Loucy (cell line): ENCODE results near the gene SMARCE1.

ENCODE experiments used
- H2AFZ ChIP-seq: fragments of 200-600 bp; sonication (generic); 2 replicates; pipeline ENCODE4 v1.6.0; 2016; ENCODE audit warnings: antibody characterized with exemption, mild to moderate bottlenecking, low read length, moderate library complexity
- H3F3A ChIP-seq: fragments of 200-600 bp; 2 replicates; pipeline ENCODE4 v1.6.0; 2016; ENCODE audit warnings: antibody characterized with exemption, low read depth, mild to moderate bottlenecking
- H3K27me3 ChIP-seq: fragments of 200-600 bp; sonication (generic); 2 replicates; pipeline ENCODE4 v1.6.1; 2014; ENCODE audit warnings: low read length, mild to moderate bottlenecking; ENCODE audit not compliant: insufficient read depth, poor library complexity, severe bottlenecking
- H3K36me3 ChIP-seq: fragments of 200-600 bp; sonication (generic); 2 replicates; pipeline ENCODE4 v1.6.1; 2016; ENCODE audit warnings: low read length; ENCODE audit not compliant: insufficient read depth
- H3K4me1 ChIP-seq: fragments of 200-600 bp; sonication (generic); 2 replicates; pipeline ENCODE4 v1.5.1; 2014; ENCODE audit warnings: low read length, mild to moderate bottlenecking; ENCODE audit not compliant: insufficient read depth, poor library complexity, severe bottlenecking
- H3K4me2 ChIP-seq: fragments of 200-600 bp; sonication (generic); 2 replicates; pipeline ENCODE4 v1.6.0; 2014; ENCODE audit warnings: antibody characterized with exemption, low read length, low read depth, mild to moderate bottlenecking; ENCODE audit not compliant: poor library complexity, severe bottlenecking
- H3K4me3 ChIP-seq: fragments of 200-600 bp; sonication (generic); 2 replicates; pipeline ENCODE4 v1.5.1; 2014; ENCODE audit warnings: low read length, mild to moderate bottlenecking, mixed read lengths; ENCODE audit not compliant: poor library complexity, severe bottlenecking
- H3K79me2 ChIP-seq: fragments of 200-600 bp; sonication (generic); 2 replicates; pipeline ENCODE4 v1.6.1; 2014; ENCODE audit warnings: low read length; ENCODE audit not compliant: insufficient read depth
- H3K9ac ChIP-seq: fragments of 200-600 bp; sonication (generic); 2 replicates; pipeline ENCODE4 v1.6.0; 2014; ENCODE audit warnings: mild to moderate bottlenecking, low read depth, low read length, moderate library complexity; ENCODE audit not compliant: poor library complexity, severe bottlenecking
- H3K9me2 ChIP-seq: fragments of 200-600 bp; sonication (generic); replicated peaks from 2 replicates; pipeline ENCODE4 v1.6.1; 2016; ENCODE audit warnings: low read depth, low read length, mixed read lengths
- H3K9me3 ChIP-seq: fragments of 200-600 bp; sonication (generic); 2 replicates; pipeline ENCODE4 v1.6.1; 2014; ENCODE audit warnings: mild to moderate bottlenecking, antibody characterized with exemption, low read length, low read depth; ENCODE audit not compliant: insufficient read depth
- H4K20me1 ChIP-seq: fragments of 200-600 bp; sonication (generic); 2 replicates; pipeline ENCODE4 v1.6.0; 2014; ENCODE audit warnings: antibody characterized with exemption, low read length, mild to moderate bottlenecking; ENCODE audit not compliant: insufficient read depth, poor library complexity, severe bottlenecking
- EZH2phosphoT487 ChIP-seq: fragments of 200-600 bp; IDR thresholded peaks from 2 replicates; pipeline ENCODE4 v1.6.1; 2018; ENCODE audit warnings: antibody characterized with exemption, mild to moderate bottlenecking, moderate library complexity, borderline replicate concordance
- TF ChIP-seq, protein P1 (sequence below): fragments of 200-600 bp; sonication (generic); conservative IDR thresholded peaks from 2 replicates; pipeline ENCODE4 v1.5.1; 2014; ENCODE audit warnings: mild to moderate bottlenecking, antibody characterized with exemption, low read length

Gene SMARCE1

DNA sequence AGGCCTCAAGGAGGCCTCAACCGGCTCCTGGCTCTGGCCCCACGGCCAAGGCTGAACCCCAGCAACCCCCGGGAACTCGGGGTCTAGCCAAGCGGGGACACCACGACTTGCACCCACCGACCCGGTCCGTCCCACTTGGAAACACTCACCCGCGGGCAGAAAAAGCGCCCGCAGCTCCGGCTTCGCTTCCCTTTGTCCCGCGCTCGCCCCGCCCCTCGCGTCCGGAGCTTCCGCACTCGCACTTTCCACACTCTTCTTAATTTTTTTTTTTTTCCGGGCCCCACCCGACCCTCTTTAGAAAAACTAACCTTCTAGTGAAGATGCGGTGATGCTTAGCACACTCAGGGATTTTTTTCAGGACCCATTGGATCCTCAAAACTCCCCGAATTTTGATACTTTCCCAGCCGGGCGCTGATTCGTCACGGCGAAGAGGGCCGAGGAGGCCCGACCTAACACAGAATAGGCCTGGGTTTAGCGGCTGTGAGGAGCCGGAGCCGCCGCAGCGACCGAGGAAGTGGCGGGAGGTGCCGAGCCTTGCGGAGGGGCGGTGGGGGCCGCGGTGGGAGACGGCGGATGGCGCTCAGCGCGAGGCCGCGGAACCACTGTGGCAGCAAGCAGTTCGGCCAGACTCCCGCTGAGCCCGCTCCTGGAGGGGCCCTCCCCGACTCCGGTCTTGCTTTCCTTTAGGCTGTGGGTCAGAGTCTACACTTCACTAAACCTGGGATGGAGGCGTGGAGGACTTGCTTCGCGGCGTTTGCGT lies at the start of gene SMARCE1:
SMARCE1 (minus strand) TSS at position 195 of the 760 bp plus-strand sequence. CDS start 2,016 bp downstream, outside the sequence.
- H3K9me2 ChIP-seq: no peaks in the 10 kb centered on the region
- H3K4me3 ChIP-seq: peak within 1 kb of the TSS; percentile 91
- TF ChIP-seq, protein P1, sequence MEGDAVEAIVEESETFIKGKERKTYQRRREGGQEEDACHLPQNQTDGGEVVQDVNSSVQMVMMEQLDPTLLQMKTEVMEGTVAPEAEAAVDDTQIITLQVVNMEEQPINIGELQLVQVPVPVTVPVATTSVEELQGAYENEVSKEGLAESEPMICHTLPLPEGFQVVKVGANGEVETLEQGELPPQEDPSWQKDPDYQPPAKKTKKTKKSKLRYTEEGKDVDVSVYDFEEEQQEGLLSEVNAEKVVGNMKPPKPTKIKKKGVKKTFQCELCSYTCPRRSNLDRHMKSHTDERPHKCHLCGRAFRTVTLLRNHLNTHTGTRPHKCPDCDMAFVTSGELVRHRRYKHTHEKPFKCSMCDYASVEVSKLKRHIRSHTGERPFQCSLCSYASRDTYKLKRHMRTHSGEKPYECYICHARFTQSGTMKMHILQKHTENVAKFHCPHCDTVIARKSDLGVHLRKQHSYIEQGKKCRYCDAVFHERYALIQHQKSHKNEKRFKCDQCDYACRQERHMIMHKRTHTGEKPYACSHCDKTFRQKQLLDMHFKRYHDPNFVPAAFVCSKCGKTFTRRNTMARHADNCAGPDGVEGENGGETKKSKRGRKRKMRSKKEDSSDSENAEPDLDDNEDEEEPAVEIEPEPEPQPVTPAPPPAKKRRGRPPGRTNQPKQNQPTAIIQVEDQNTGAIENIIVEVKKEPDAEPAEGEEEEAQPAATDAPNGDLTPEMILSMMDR: no peak
- TF ChIP-seq EZH2phosphoT487: no peak
- H3K4me1 ChIP-seq: peaks cover 52% of the 10 kb centered on the region
- peak within 1 kb of the TSS; percentile 96 for H3K9ac ChIP-seq
- peak within 1 kb of the TSS; percentile 98 for H2AFZ ChIP-seq
- H3K79me2 ChIP-seq: peaks cover 60% of the 10 kb centered on the region
- H4K20me1 ChIP-seq: peaks cover 44% of the 10 kb centered on the region
- H3K4me2 ChIP-seq: peak within 1 kb of the TSS; percentile 96
- H3K9me3 ChIP-seq: no peaks in the 10 kb centered on the region
- H3K36me3 ChIP-seq: peaks cover 9% of the 10 kb centered on the region; the same call in 1 of the 2 replicates
- H3F3A ChIP-seq: no peaks in the 10 kb centered on the region
- H3K27me3 ChIP-seq: no peaks in the 10 kb centered on the region

DNA sequence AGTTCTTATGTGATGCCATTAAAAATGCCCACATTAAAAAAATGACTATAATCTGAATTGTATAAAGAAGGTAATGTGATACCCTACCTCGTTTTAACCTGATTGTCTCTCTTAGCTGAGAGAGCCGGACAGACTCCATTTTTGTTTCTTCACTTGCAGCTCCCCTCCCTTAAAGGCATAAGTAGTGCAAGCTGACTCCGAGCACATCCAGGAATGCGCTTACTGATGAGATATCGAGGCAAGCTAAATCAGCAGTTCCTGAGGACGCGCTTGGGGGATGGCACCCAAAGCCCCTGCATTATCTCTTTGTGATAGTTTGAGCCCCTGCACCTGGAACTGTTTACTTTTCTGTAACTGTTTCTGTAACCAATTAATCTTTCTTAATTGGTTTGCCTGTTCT lies 49.7 kb upstream of the SMARCE1 start:
- Histone ChIP-seq H3K4me1 (peaks cover 9% of the 10 kb centered on the region), H3K9me3 (no peaks in the 10 kb centered on the region), H3K9ac (no peak overlapping the region), H3K9me2 (no peaks in the 10 kb centered on the region), H2AFZ (no peak overlapping the region), H3K27me3 (peaks cover 36% of the 10 kb centered on the region), H3K4me2 (no peak overlapping the region), H3K79me2 (no peaks in the 10 kb centered on the region), H3K36me3 (no peaks in the 10 kb centered on the region), H4K20me1 (no peaks in the 10 kb centered on the region), H3F3A (no peaks in the 10 kb centered on the region), H3K4me3 (no peak overlapping the region)
- TF ChIP-seq EZH2phosphoT487: no peak
- TF ChIP-seq, protein P1: no peak

DNA sequence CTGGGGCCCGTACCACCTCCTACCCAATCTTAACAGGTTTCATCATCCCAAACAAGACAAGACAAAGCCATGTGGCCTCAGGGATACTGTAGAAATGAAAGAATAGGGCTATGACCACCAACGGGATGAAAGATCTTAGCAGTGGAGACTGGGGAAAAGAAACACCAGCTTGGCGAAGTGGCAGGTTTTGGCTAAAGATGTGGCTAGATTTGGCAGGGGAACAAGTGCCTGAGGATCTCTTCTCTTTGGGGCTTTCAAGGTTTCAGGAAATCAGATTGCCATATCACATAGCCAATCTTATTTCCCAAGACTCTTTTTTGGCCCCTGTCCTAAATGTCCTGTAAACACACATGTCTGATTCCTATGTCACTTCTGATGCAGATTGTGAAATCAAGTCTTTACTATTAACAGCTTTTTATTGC lies 49.0 kb upstream of the SMARCE1 start:
- H3K4me3 ChIP-seq: no peak overlapping the region
- no peaks in the 10 kb centered on the region for H4K20me1 ChIP-seq
- H3K27me3 ChIP-seq: peaks cover 36% of the 10 kb centered on the region
- H3K9me3 ChIP-seq: no peaks in the 10 kb centered on the region
- no peak overlapping the region for H3K9ac ChIP-seq
- no peak overlapping the region for H2AFZ ChIP-seq
- H3K79me2 ChIP-seq: no peaks in the 10 kb centered on the region
- no peaks in the 10 kb centered on the region for H3K9me2 ChIP-seq
- no peaks in the 10 kb centered on the region for H3K36me3 ChIP-seq
- no peak for TF ChIP-seq EZH2phosphoT487
- TF ChIP-seq, protein P1: no peak
- H3K4me1 ChIP-seq: peaks cover 9% of the 10 kb centered on the region
- no peaks in the 10 kb centered on the region for H3F3A ChIP-seq
- H3K4me2 ChIP-seq: no peak overlapping the region
